ENCODE results near the gene ZFPM1.

- TF ChIP-seq POLR2A (IDR thresholded peaks at IDR 0.05): no peak
- no peak for TF ChIP-seq CTCF (IDR thresholded peaks at IDR 0.05 in 8 of 11, conservative IDR thresholded peaks at IDR 0.05 in 3 of 11)
- TF ChIP-seq POLR2AphosphoS5 (IDR thresholded peaks at IDR 0.05): no peak
Observed at GRCh38 chr16:88533381-88533917, 80.4 kb downstream of the ZFPM1 start.
